RWPE1 (cell line): ENCODE results near the gene DHRS2.

Experiments used
- CTCF ChIA-PET: fragments of 350-600 bp; sonication (Branson Sonifier 250); formaldehyde crosslinking; extraction: SDS; loops from one replicate; lab custom pipeline; 2021; lab: Yijun Ruan, JAX
- POLR2A ChIA-PET: fragments of 400-600 bp; formaldehyde crosslinking; extraction: SDS; loops from one replicate; lab custom pipeline; 2020; ENCODE audit warnings: antibody characterized with exemption; ENCODE audit not compliant: low non-redundant PET; lab: Yijun Ruan, JAX
- DNase-seq: peaks from one replicate; pipeline ENCODE4 v3.0.0; 2012; ENCODE audit warnings: low spot score
- H3K27ac ChIP-seq: fragments of 450-650 bp; 2 replicates; pipeline ENCODE4 v1.5.1; 2017
- CTCF ChIP-seq: fragments of 450-650 bp; conservative IDR thresholded peaks from 2 replicates; pipeline ENCODE4 v1.5.1; 2017; ENCODE audit warnings: low read depth, mild to moderate bottlenecking

DHRS2 gene

GRCh38 chr14:23694085-23694948, 58.2 kb downstream of the DHRS2 start:
- ChIA-PET POLR2A (no interaction called here), CTCF (interaction anchor here (0.6 to 1.6 kb wide), 3 partner anchors 33 to 396 kb away, joined by 3 to 5 read pairs (median 4); no protein-coding TSS in a partner anchor)
- no peak for TF ChIP-seq CTCF
- DNase-seq: peak; percentile 16
- no peak overlapping the region for H3K27ac ChIP-seq
